ENCODE measurements around the gene PLRG1. TPM values are rescaled to one million over a fixed set of nuclear protein-coding genes. Genes with fewer than 3 reads are reported as not detected.

The PLRG1 gene
- total RNA-seq, 1 donor from 2014 or later, result 34.7 TPM

DNA sequence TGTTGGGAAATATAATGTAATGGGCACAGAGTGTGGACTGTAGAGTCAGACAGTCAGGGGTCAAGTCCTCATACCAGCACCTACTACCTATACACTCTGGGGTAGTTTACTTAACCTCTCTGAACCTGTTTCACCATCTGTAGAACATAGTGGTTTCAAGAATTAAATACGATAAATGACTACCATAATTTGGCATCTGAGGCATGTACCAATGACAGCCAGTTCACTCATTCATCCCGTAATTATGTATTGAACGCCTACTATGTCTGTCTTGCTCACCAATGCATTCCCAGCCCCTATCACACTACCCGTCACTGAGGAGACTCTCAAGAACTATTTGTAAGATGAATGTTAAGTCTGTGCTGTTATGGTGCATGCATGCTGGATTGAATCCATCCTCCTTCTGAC, 10.6 kb upstream of the PLRG1 start:
- Histone ChIP-seq H3K4me3 (no peak overlapping the region), H3K36me3 (no peaks in the 10 kb centered on the region), H3K27me3 (no peaks in the 10 kb centered on the region), H3K4me1 (no peaks in the 10 kb centered on the region), H3K9me3 (no peaks in the 10 kb centered on the region), H3K27ac (no peak overlapping the region)
- no peak for DNase-seq (ENCODE audit: low spot score in 2 of 2)
- TF ChIP-seq, protein P1, sequence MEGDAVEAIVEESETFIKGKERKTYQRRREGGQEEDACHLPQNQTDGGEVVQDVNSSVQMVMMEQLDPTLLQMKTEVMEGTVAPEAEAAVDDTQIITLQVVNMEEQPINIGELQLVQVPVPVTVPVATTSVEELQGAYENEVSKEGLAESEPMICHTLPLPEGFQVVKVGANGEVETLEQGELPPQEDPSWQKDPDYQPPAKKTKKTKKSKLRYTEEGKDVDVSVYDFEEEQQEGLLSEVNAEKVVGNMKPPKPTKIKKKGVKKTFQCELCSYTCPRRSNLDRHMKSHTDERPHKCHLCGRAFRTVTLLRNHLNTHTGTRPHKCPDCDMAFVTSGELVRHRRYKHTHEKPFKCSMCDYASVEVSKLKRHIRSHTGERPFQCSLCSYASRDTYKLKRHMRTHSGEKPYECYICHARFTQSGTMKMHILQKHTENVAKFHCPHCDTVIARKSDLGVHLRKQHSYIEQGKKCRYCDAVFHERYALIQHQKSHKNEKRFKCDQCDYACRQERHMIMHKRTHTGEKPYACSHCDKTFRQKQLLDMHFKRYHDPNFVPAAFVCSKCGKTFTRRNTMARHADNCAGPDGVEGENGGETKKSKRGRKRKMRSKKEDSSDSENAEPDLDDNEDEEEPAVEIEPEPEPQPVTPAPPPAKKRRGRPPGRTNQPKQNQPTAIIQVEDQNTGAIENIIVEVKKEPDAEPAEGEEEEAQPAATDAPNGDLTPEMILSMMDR (IDR thresholded peaks at IDR 0.05), result no peak
- intact Hi-C loops (cut with DNase I), result no loop called here

DNA sequence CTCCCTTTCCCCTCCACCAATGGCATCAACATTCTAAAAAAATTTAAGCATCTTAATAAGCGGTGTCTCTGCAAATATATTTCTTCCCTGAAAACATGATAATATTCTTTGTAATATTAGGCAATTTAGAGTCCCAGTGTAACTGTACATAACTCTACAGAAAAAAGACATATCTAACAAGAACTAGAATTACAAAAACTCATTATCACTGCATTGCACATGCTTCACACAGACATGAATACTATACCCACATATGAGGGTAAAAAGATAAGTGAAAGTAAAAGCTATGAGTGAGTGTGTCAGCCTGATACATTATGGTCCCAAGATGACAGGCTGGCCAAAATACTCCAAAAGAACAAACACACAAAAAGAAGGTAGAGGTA, 10.2 kb upstream of the PLRG1 start:
- H3K4me3 ChIP-seq, result no peak overlapping the region
- no peaks in the 10 kb centered on the region for H3K27me3 ChIP-seq
- TF ChIP-seq, protein P1 (IDR thresholded peaks at IDR 0.05), result no peak
- intact Hi-C loops (cut with DNase I), result no loop called here
- DNase-seq (ENCODE audit: low spot score in 2 of 2), result no peak
- no peak overlapping the region for H3K27ac ChIP-seq
- H3K36me3 ChIP-seq, result no peaks in the 10 kb centered on the region
- no peaks in the 10 kb centered on the region for H3K4me1 ChIP-seq
- H3K9me3 ChIP-seq, result no peaks in the 10 kb centered on the region

DNA sequence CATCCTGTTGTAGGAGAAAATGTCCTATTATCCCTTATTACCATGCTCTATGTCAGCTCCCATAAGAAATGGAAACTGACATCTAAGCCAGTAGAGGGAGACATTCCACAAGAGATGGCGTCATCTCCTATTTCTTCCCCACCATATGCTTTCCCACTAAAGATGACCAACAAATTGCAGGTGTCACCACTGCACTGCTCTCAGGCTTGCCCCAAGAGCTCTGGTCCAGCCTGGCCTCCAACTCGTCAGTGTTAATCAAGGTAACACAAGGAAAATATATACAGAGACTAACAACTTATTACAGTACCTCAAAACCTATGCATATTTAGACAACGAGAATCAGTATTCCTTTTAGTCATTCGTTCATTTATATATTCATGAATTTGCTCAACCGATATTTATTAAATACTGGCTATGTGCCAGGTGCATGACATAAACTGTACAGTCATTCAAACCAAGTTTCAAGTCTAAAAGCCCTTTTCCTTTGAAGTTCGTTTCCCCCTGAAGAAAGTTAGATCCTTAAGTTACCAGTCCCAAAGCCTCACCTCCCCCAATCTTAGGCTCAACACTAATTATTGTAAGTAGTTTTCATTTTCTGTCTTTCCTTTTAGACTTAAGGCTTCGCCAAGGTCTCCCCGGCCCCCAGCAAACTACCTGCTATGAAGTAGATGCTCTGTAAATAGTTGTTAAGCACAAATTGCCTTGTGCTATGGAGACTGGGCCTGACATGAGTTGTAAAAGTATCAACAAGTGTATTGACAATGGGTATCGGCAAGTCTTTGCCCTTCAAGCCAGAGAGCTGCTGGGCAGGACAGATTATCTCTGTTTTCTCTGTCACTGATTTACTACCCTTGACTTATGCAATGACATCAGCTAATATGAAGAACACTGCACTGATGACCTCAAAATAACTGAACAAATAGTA, 9.6 kb upstream of the PLRG1 start:
- no peak overlapping the region for H3K4me3 ChIP-seq
- no peak overlapping the region for H3K27ac ChIP-seq
- DNase-seq (ENCODE audit: low spot score in 2 of 2), result no peak
- intact Hi-C loops (cut with DNase I), result no loop called here
- H3K27me3 ChIP-seq, result no peaks in the 10 kb centered on the region
- no peaks in the 10 kb centered on the region for H3K36me3 ChIP-seq
- H3K9me3 ChIP-seq, result no peaks in the 10 kb centered on the region
- TF ChIP-seq, protein P1 (IDR thresholded peaks at IDR 0.05), result peak in 2 of 3 experiments; percentile 17 to 21
- no peaks in the 10 kb centered on the region for H3K4me1 ChIP-seq

DNA sequence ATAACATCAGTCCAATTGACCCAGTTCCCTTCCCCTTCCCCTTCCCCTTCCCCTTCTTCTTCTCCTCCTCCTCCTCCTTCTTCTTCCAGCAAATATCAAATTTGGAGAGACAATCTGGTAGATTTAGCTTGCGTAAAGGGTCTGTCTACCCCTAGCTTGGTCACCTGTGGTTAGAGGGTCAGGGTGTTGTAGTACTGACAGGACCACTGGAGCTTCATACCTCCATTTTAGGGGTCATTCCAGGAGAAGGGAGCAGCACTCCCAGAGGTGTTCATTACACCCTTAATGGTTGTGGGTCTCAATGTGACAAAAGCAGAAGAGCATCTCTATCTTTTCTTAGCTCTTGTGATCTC, 8.9 kb upstream of the PLRG1 start:
- Histone ChIP-seq H3K9me3 (no peaks in the 10 kb centered on the region), H3K27ac (no peak overlapping the region), H3K4me1 (no peaks in the 10 kb centered on the region), H3K36me3 (no peaks in the 10 kb centered on the region), H3K27me3 (no peaks in the 10 kb centered on the region), H3K4me3 (no peak overlapping the region)
- DNase-seq (ENCODE audit: low spot score in 2 of 2), result no peak
- TF ChIP-seq, protein P1 (IDR thresholded peaks at IDR 0.05), result no peak
- intact Hi-C loops (cut with DNase I), result no loop called here

DNA sequence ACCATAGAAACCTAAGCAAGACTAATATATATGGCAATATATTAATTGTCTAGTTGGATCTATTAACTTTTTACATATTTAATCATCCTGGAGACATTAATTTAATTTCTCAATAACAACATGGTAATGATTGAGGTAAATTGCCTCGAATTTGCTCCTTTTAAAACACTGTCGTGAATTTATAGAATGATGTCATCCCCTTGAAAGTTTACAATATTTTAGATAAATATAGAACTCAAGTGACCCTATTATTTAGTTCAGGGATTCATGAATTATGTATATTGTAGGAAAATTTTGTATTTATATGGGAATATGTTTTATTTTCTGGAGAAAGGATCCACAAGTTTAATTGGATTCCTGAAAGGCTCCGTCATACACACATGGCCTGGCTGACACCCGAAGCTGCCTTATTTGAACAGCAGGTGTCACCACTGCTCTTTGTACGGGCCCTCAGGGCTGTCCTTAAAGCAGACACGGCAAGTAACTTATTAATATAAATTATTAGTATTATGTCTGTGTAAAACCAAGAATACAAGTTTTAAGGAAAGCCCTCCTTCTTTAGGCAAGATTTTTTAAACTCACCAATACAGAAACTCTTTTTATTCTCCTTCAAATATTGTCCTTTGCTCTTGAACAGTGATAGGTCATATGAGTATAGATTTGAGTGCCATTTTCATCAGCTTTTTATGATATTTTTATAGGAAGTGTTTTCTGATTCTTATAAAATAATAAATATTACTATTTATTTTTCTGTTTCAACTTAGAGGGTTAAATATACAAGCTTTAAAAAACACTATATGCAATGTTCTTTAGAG, 1.9 kb upstream of the PLRG1 start:
- intact Hi-C loops (cut with DNase I), result loop anchor here (1.0 to 5.0 kb wide), 5 partner anchors 66 to 1770 kb away; partner anchors contain the start of gene LRAT
- Histone ChIP-seq H3K27ac (peak overlapping the region in 1 of 2 donors; percentile 4), H3K36me3 (peaks cover 0 to 4% of the 10 kb centered on the region in 2 donors), H3K9me3 (no peaks in the 10 kb centered on the region), H3K27me3 (no peaks in the 10 kb centered on the region), H3K4me1 (peaks cover 3 to 9% of the 10 kb centered on the region in 2 donors), H3K4me3 (no peak overlapping the region)
- DNase-seq (ENCODE audit: low spot score in 2 of 2), result peak; percentile 19 to 84
- TF ChIP-seq, protein P1 (IDR thresholded peaks at IDR 0.05), result peak; percentile 64 to 86 (median 81)
